Left ventricle myocardium inferior (tissue), 1 donor: ENCODE results near the gene WRAP73. TPM values are rescaled to one million over a fixed set of nuclear protein-coding genes. Genes with fewer than 3 reads are reported as not detected.
A peak's percentile ranks its signal among the peaks of the same experiment; 100 is the strongest.

ENCODE experiments used
- DNase-seq: peaks from one replicate; pipeline ENCODE4 v3.0.0-alpha.2; 2020
- H3K27ac ChIP-seq: fragments of 200-600 bp; replicated peaks from 2 replicates; pipeline ENCODE4 v1.8.0; 2021
- H3K27me3 ChIP-seq: fragments of 200-600 bp; 2 replicates; pipeline ENCODE4 v1.8.0; 2021; ENCODE audit warnings: low read depth
- H3K36me3 ChIP-seq: fragments of 200-600 bp; 2 replicates; pipeline ENCODE4 v1.8.0; 2021
- H3K4me1 ChIP-seq: fragments of 200-600 bp; 2 replicates; pipeline ENCODE4 v1.8.0; 2021
- H3K4me3 ChIP-seq: fragments of 200-600 bp; 2 replicates; pipeline ENCODE4 v1.8.0; 2021; ENCODE audit warnings: mild to moderate bottlenecking, moderate library complexity
- H3K9me3 ChIP-seq: fragments of 200-600 bp; replicated peaks from 2 replicates; pipeline ENCODE4 v1.8.0; 2021
- intact Hi-C: fragments of 100-400 bp; cut with micrococcal nuclease; formaldehyde crosslinking; loops from one replicate; pipeline ENCODE4 v1.11.0; 2022
- total RNA-seq: library from RNA; stranded (reverse); fragmentation: NEBNext Ultra II Directional; extraction: Animal tissue kit (Norgen Biotek cat#: 25700); gene quantifications from one replicate; pipeline ENCODE4 v1.2.1, GENCODE V29; 2021
- TF ChIP-seq, protein P1 (sequence below): fragments of 200-600 bp; IDR thresholded peaks from 2 replicates; pipeline ENCODE4 v1.8.0; 2021; ENCODE audit warnings: antibody characterized with exemption, mild to moderate bottlenecking, borderline replicate concordance
- donor health status: DM: no; HTN: yes; CAD: no; lungs with severe emphysema.

Gene WRAP73
- total RNA-seq, 1 donor from 2014 or later = 12.7 TPM

DNA sequence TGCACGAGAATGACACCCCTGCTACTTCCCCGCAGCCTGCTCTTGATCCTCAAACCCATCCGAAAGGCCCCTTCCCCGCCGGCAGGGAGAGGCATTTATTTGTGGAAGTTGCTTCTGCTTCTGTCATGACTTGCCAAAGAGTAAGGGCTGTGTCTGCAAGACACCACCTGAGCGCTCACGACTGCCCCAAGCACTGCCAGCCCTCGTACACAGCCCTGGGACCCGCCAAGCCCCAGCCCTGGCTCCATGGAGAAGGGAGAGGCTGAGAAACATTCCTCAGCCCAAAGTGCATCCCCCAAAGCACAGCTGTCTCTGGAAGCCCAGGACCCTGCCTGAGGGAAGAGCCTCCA is 31.4 kb downstream of the WRAP73 start:
- Histone ChIP-seq H3K27ac (no peak overlapping the region), H3K36me3 (no peaks in the 10 kb centered on the region), H3K4me1 (peaks cover 25% of the 10 kb centered on the region), H3K4me3 (no peak overlapping the region), H3K27me3 (peaks cover 27% of the 10 kb centered on the region), H3K9me3 (no peaks in the 10 kb centered on the region)
- no peak for DNase-seq
- TF ChIP-seq, protein P1, sequence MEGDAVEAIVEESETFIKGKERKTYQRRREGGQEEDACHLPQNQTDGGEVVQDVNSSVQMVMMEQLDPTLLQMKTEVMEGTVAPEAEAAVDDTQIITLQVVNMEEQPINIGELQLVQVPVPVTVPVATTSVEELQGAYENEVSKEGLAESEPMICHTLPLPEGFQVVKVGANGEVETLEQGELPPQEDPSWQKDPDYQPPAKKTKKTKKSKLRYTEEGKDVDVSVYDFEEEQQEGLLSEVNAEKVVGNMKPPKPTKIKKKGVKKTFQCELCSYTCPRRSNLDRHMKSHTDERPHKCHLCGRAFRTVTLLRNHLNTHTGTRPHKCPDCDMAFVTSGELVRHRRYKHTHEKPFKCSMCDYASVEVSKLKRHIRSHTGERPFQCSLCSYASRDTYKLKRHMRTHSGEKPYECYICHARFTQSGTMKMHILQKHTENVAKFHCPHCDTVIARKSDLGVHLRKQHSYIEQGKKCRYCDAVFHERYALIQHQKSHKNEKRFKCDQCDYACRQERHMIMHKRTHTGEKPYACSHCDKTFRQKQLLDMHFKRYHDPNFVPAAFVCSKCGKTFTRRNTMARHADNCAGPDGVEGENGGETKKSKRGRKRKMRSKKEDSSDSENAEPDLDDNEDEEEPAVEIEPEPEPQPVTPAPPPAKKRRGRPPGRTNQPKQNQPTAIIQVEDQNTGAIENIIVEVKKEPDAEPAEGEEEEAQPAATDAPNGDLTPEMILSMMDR = no peak
- intact Hi-C loops = loop anchor here (2.0 kb wide), 1 partner anchor 128 kb away; no protein-coding TSS in a partner anchor

GRCh38 chr1:3617806-3618345 is 32.0 kb downstream of the WRAP73 start:
- Histone ChIP-seq H3K27me3 (peaks cover 34% of the 10 kb centered on the region), H3K9me3 (no peaks in the 10 kb centered on the region), H3K4me3 (no peak overlapping the region), H3K36me3 (no peaks in the 10 kb centered on the region), H3K4me1 (peaks cover 18% of the 10 kb centered on the region), H3K27ac (no peak overlapping the region)
- no peak for DNase-seq
- intact Hi-C loops = loop anchor here (2.0 kb wide), 1 partner anchor 127 kb away; no protein-coding TSS in a partner anchor
- TF ChIP-seq, protein P1 = no peak

DNA sequence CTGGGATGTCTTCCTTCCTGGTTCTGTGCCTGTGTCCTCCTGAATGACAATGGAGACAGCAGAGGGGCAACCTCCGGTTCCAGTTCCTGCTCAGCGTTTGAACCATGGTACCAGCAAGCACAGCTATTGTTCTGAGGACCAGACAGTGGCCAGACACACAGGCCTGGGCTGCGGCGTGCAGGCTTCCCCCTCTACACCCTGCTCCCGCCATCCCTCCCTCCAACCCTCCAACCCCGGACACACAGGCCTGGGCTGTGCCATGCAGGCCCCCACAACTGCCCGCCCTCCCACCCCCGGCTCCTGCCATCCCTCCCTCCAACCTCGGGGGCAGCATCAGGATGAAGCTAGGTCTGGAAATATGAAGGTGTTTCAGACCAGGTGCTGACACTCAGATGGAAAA is 33.0 kb downstream of the WRAP73 start:
- intact Hi-C loops = no loop called here
- DNase-seq = no peak
- TF ChIP-seq, protein P1 = no peak
- no peak overlapping the region for H3K4me3 ChIP-seq
- H3K4me1 ChIP-seq = peaks cover 15% of the 10 kb centered on the region
- H3K27me3 ChIP-seq = peaks cover 44% of the 10 kb centered on the region
- H3K36me3 ChIP-seq = no peaks in the 10 kb centered on the region
- no peaks in the 10 kb centered on the region for H3K9me3 ChIP-seq
- no peak overlapping the region for H3K27ac ChIP-seq

DNA sequence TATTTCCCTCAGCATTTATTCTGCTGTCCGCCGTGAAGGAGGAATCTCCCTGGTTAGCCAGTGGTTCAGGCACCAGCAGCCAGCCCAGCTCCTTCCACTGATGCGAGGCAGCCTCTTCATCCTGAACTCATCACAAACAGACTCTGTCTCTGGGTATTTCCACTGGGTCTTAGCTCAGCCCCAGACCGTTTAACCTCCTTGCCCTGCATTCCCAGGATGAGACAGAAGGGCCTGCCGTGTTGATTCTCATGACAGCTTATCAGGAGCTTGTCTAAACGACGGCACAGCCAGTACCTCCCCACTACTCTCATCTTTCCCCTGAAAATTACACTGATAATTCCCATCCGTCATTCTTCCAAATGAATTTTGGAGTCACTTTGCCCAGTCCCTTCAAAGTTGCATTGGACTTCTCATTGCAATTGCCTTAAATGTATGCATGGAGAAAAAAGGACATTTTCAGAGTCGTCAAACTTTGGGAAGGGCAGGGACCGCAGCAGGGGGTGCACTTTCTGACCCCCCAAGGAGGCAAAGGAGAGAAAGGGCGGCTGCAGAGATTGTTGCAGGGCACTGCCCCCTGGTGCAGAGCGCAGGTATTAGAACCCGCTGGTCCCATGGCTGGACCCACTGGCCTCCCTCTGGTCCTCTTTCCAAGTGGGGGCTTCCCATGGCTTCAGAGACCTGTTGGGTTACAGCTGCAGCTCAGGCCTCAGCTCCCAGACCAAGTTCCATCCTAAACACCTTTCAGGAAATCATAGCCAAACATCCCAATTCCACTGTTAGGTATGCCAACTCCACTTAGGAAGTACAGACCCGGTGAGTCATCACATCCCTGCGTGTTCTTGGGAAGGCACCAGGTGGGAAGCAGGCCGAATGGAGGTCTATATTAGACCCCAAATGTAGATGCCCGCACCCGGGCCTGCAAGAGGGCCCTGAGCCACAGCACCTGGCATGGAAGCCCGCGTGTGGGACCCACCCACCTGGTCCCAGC is 34.9 kb downstream of the WRAP73 start:
- H3K36me3 ChIP-seq = no peaks in the 10 kb centered on the region
- DNase-seq = no peak
- TF ChIP-seq, protein P1 = peak; percentile 65
- H3K9me3 ChIP-seq = no peaks in the 10 kb centered on the region
- intact Hi-C loops = no loop called here
- H3K27me3 ChIP-seq = peaks cover 62% of the 10 kb centered on the region
- no peak overlapping the region for H3K27ac ChIP-seq
- H3K4me3 ChIP-seq = no peak overlapping the region
- peaks cover 28% of the 10 kb centered on the region for H3K4me1 ChIP-seq

DNA sequence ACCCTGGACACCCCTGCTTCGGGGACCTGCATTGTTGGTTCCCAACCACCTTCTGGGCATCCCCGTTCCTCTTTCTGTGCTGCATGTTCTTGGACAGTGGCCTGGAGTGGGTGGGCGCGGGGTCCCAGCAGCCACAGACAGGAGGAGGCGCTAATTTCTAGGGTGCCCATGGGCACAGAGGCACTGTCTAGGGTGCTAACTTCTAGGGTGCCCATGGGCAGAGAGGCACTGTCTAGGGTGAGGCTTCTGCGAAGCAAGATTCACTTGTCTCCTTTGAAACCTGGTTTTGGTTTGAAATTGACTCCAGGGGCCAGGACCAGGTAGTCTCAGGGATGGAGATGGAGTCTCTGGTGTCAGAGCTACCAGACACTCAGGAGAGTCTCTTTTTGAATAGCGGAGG is 37.8 kb downstream of the WRAP73 start:
- Histone ChIP-seq H3K36me3 (no peaks in the 10 kb centered on the region), H3K4me1 (peaks cover 18% of the 10 kb centered on the region), H3K27me3 (peaks cover 90% of the 10 kb centered on the region), H3K27ac (no peak overlapping the region), H3K9me3 (no peaks in the 10 kb centered on the region), H3K4me3 (peak overlapping the region; percentile 60)
- DNase-seq = no peak
- TF ChIP-seq, protein P1 = no peak
- intact Hi-C loops = no loop called here
